Caco-2 (cell line): ENCODE data around the gene CASQ2. TPM values are rescaled to one million over a fixed set of nuclear protein-coding genes. Genes with fewer than 3 reads are reported as not detected.

Experiments used
- Bru-seq: library from RNA; stranded (reverse); fragments of 400-500 nt; gene quantifications from one replicate; lab custom pipeline; 2021; lab: Mats Ljungman, UMichigan
- BruChase-seq, 2 experiments: library from RNA; stranded (reverse); fragments of 400-500 nt; gene quantifications; one replicate each; lab custom pipeline; 2021; lab: Mats Ljungman, UMichigan
- BruUV-seq: library from RNA; stranded (reverse); fragments of 400-500 nt; replicated peaks from 2 replicates; lab custom pipeline; 2021; lab: Mats Ljungman, UMichigan
- CTCF ChIA-PET: fragments of 300-600 bp; sonication (Branson Sonifier 250); formaldehyde crosslinking; loops from one replicate; lab custom pipeline; 2022; ENCODE audit warnings: antibody characterized with exemption; lab: Charles Lee
- POLR2A ChIA-PET: fragments of 300-600 bp; sonication (Branson Sonifier 250); formaldehyde crosslinking; loops from one replicate; lab custom pipeline; 2022; ENCODE audit warnings: antibody characterized with exemption; lab: Charles Lee
- DNase-seq, 2 experiments: peaks; one replicate each; pipeline versions ENCODE4 v3.0.0 to v3.0.0-alpha.2; 2020 to 2022
- H3K27me3 ChIP-seq: replicated peaks from 2 replicates; pipeline ENCODE4 v1.6.0; 2011; ENCODE audit warnings: low read length; ENCODE audit not compliant: control insufficient read depth, insufficient read depth
- H3K36me3 ChIP-seq: 2 replicates; pipeline ENCODE4 v1.5.1; 2011; ENCODE audit warnings: low read length; ENCODE audit not compliant: control insufficient read depth, insufficient read depth
- H3K4me1 ChIP-seq: fragments of 250-450 bp; sonication (Bioruptor Pico); 2 replicates; pipeline ENCODE4 v1.5.1; 2020; ENCODE audit warnings: mild to moderate bottlenecking
- H3K4me3 ChIP-seq: 2 replicates; pipeline ENCODE4 v1.5.1; 2011; ENCODE audit warnings: low read depth, mild to moderate bottlenecking, control low read depth, low read length
- H3K9me3 ChIP-seq: fragments of 250-450 bp; sonication (Bioruptor Pico); 2 replicates; pipeline ENCODE4 v1.5.1; 2020; ENCODE audit warnings: mild to moderate bottlenecking, moderate library complexity
- H3K27ac Mint-ChIP-seq: one replicate; pipeline ENCODE4 v1.8.0; 2022; ENCODE audit warnings: mixed read lengths; ENCODE audit not compliant: unreplicated experiment
- H3K27me3 Mint-ChIP-seq: one replicate; pipeline ENCODE4 v1.8.0; 2022; ENCODE audit warnings: mixed read lengths; ENCODE audit not compliant: insufficient read depth, unreplicated experiment
- H3K36me3 Mint-ChIP-seq: one replicate; pipeline ENCODE4 v1.8.0; 2022; ENCODE audit warnings: mild to moderate bottlenecking, mixed read lengths; ENCODE audit not compliant: insufficient read depth, unreplicated experiment
- H3K4me1 Mint-ChIP-seq: one replicate; pipeline ENCODE4 v1.8.0; 2022; ENCODE audit warnings: low read depth, mixed read lengths; ENCODE audit not compliant: unreplicated experiment
- H3K4me3 Mint-ChIP-seq: one replicate; pipeline ENCODE4 v1.8.0; 2022; ENCODE audit warnings: mild to moderate bottlenecking, moderate library complexity, mixed read lengths; ENCODE audit not compliant: unreplicated experiment
- H3K9me3 Mint-ChIP-seq: one replicate; pipeline ENCODE4 v1.8.0; 2022; ENCODE audit warnings: mixed read lengths; ENCODE audit not compliant: unreplicated experiment
- CTCF ChIP-seq, 2 experiments: fragments of 200-600 bp in 1 of 2; IDR thresholded peaks; 1 replicate in 1 of 2; 2 replicates in 1 of 2; pipeline versions ENCODE4 v1.5.1 to v1.8.0; 2011 to 2022; ENCODE audit warnings: antibody characterized with exemption in 1 of 2, control low read depth in 1 of 2, inconsistent platforms in 1 of 2, low read depth in 1 of 2, low read length in 1 of 2, mild to moderate bottlenecking in 1 of 2, moderate library complexity in 1 of 2; ENCODE audit not compliant: insufficient read depth in 1 of 2, severe bottlenecking in 1 of 2, unreplicated experiment in 1 of 2
- intact Hi-C: fragments of 100-400 bp; cut with micrococcal nuclease; formaldehyde crosslinking; loops from one replicate; pipeline ENCODE4 v1.10.0; 2022; ENCODE audit not compliant: unreplicated experiment
- long read RNA-seq: library from polyadenylated mRNA; stranded (forward); transcript quantifications from one replicate; pipeline ENCODE4 v2.0.0, GENCODE V29; 2022
- total RNA-seq: library from RNA; stranded (reverse); gene quantifications from 2 replicates; pipeline ENCODE4 v1.2.3, GENCODE V29; 2022

The CASQ2 gene
- 0.18 TPM in 1 of 2 replicates, not detected in the other for total RNA-seq
- Bru-seq, nascent RNA: percentile 11 among the genes with signal in this experiment
- BruChase-seq, experiment 1, labeled RNA remaining after a 2-hour chase: percentile 3 among the genes with signal in this experiment
- BruChase-seq, experiment 2, labeled RNA remaining after a 6-hour chase: percentile 3 among the genes with signal in this experiment
- long read RNA-seq: 0 reads

- CTCF ChIA-PET: no interaction called here
- no peak within 1 kb of the TSS for H3K4me3 Mint-ChIP-seq
These were observed at the start of gene CASQ2 for GRCh38 chr1:115768549-115768948. CASQ2 (minus strand) TSS chr1:115768714; CDS start chr1:115768541, 173 bp downstream.

GRCh38 chr1:115815694-115816093, 47.2 kb upstream of the CASQ2 start:
- intact Hi-C loops: no loop called here
- CTCF ChIA-PET: interaction anchor here (0.7 kb wide), 1 partner anchor 39 kb away, joined by 4 read pairs; no protein-coding TSS in a partner anchor
- Histone ChIP-seq H3K27me3 (no peaks in the 10 kb centered on the region), H3K4me1 (peaks cover 13% of the 10 kb centered on the region), H3K9me3 (no peaks in the 10 kb centered on the region), H3K4me3 (no peak overlapping the region), H3K36me3 (no peaks in the 10 kb centered on the region)
- H3K4me1 Mint-ChIP-seq: no peaks in the 10 kb centered on the region
- no peaks in the 10 kb centered on the region for H3K36me3 Mint-ChIP-seq
- TF ChIP-seq CTCF (IDR thresholded peaks at IDR 0.05; ENCODE audit: insufficient read depth in 1 of 2, low read depth in 1 of 2, low read length in 1 of 2, severe bottlenecking in 1 of 2, unreplicated experiment in 1 of 2): no peak
- no peaks in the 10 kb centered on the region for H3K9me3 Mint-ChIP-seq
- no peak for DNase-seq
- no peaks in the 10 kb centered on the region for H3K27me3 Mint-ChIP-seq
- H3K4me3 Mint-ChIP-seq: no peak overlapping the region
- POLR2A ChIA-PET: no interaction called here
- no TSS peak for BruUV-seq
- H3K27ac Mint-ChIP-seq: no peak overlapping the region

More at GRCh38 chr1:115768549-115768948, at the start of gene CASQ2:
- Mint-ChIP-seq H3K27me3 (no peaks in the 10 kb centered on the region), H3K36me3 (no peaks in the 10 kb centered on the region), H3K9me3 (no peaks in the 10 kb centered on the region), H3K27ac (no peak within 1 kb of the TSS), H3K4me1 (peaks cover 11% of the 10 kb centered on the region)
- DNase-seq: no peak
- H3K4me1 ChIP-seq: peaks cover 6% of the 10 kb centered on the region; the same call in 1 of the 2 replicates
- intact Hi-C loops: no loop called here
- no peak within 1 kb of the TSS for H3K4me3 ChIP-seq
- BruUV-seq: no TSS peak
- POLR2A ChIA-PET: no interaction called here
- no peak for TF ChIP-seq CTCF (IDR thresholded peaks at IDR 0.05; ENCODE audit: insufficient read depth in 1 of 2, low read depth in 1 of 2, low read length in 1 of 2, severe bottlenecking in 1 of 2, unreplicated experiment in 1 of 2)
- no peaks in the 10 kb centered on the region for H3K27me3 ChIP-seq
- no peaks in the 10 kb centered on the region for H3K36me3 ChIP-seq
- H3K9me3 ChIP-seq: no peaks in the 10 kb centered on the region

- Mint-ChIP-seq H3K27ac (no peak overlapping the region), H3K36me3 (no peaks in the 10 kb centered on the region), H3K9me3 (no peaks in the 10 kb centered on the region), H3K4me3 (no peak overlapping the region), H3K4me1 (no peaks in the 10 kb centered on the region), H3K27me3 (no peaks in the 10 kb centered on the region)
- DNase-seq: no peak
- Histone ChIP-seq H3K36me3 (no peaks in the 10 kb centered on the region), H3K27me3 (no peaks in the 10 kb centered on the region), H3K9me3 (no peaks in the 10 kb centered on the region), H3K4me3 (no peak overlapping the region), H3K4me1 (peaks cover 20% of the 10 kb centered on the region)
- TF ChIP-seq CTCF (IDR thresholded peaks at IDR 0.05; ENCODE audit: insufficient read depth in 1 of 2, low read depth in 1 of 2, low read length in 1 of 2, severe bottlenecking in 1 of 2, unreplicated experiment in 1 of 2): no peak
- intact Hi-C loops: no loop called here
- BruUV-seq: no TSS peak
- POLR2A ChIA-PET: no interaction called here
- CTCF ChIA-PET: no interaction called here
These were observed 46.3 kb upstream of the CASQ2 start for GRCh38 chr1:115814685-115815398.
